Upper lobe of left lung (tissue), 6 donors: ENCODE measurements around the gene TAF1D. TPM values are rescaled to one million over a fixed set of nuclear protein-coding genes. Genes with fewer than 3 reads are reported as not detected.

Experiments
- ATAC-seq, 2 donors: fragments of 200-7000 bp; cut with Tn5 transposase; one replicate each; pipeline ENCODE4 v1.9.1; 2022; ENCODE audit warnings: mild to moderate bottlenecking in 2 of 2, moderate library complexity in 2 of 2; ENCODE audit not compliant: low FRiP score in 2 of 2
- DNase-seq, 2 donors: peaks; one replicate each; pipeline ENCODE4 v3.0.0-alpha.2; 2019 to 2020
- H3K27ac ChIP-seq, 4 donors: fragments of 200-600 bp; sonication (generic); one replicate each; pipeline ENCODE4 v1.5.1; 2016 to 2019
- H3K27me3 ChIP-seq, 4 donors: fragments of 200-600 bp; sonication (generic); one replicate each; pipeline ENCODE4 v1.5.1; 2017 to 2019
- H3K36me3 ChIP-seq, 4 donors: fragments of 200-600 bp; sonication (generic); one replicate each; pipeline ENCODE4 v1.5.1; 2016 to 2019
- H3K4me1 ChIP-seq, 4 donors: fragments of 200-600 bp; sonication (generic); one replicate each; pipeline ENCODE4 v1.5.1; 2018 to 2019
- H3K4me3 ChIP-seq, 4 donors: fragments of 200-600 bp; sonication (generic); one replicate each; pipeline ENCODE4 v1.5.1; 2017 to 2019; ENCODE audit warnings: mild to moderate bottlenecking in 2 of 4, moderate library complexity in 1 of 4
- H3K9me3 ChIP-seq, 4 donors: fragments of 200-600 bp; sonication (generic); one replicate each; pipeline ENCODE4 v1.5.1; 2018 to 2019
- EP300 ChIP-seq, 4 donors: sonication (generic); formaldehyde crosslinking; IDR thresholded peaks; one replicate each; pipeline ENCODE4 v1.5.1; 2017; ENCODE audit warnings: antibody characterized with exemption in 4 of 4, control low read depth in 2 of 4
- POLR2A ChIP-seq, 4 donors: fragments of 450-650 bp; IDR thresholded peaks; one replicate each; pipeline ENCODE4 v1.5.1; 2016 to 2017; ENCODE audit warnings: antibody characterized with exemption in 4 of 4, mild to moderate bottlenecking in 2 of 4
- POLR2AphosphoS5 ChIP-seq, 2 donors: sonication (generic); formaldehyde crosslinking; IDR thresholded peaks; one replicate each; pipeline ENCODE4 v1.5.1; 2017; ENCODE audit warnings: antibody characterized with exemption in 2 of 2
- WGBS, 2 donors: methylation state at CpG; one replicate each; pipeline ENCODE4 v1.1.5; 2017 to 2018; 5-methylcytosine and 5-hydroxymethylcytosine counted together
- total RNA-seq, 6 donors: library from RNA; depleted of rRNA in 4 of 6; stranded (reverse); fragments of >200 nt in 4 of 6; gene quantifications; one replicate each; pipeline versions ENCODE4 v1.1.0 to v1.2.1, GENCODE V29; 2016 to 2021
- TF ChIP-seq, protein P1 (sequence below), 6 experiments: fragments of 450-650 bp in 4 of 6; fragments of 200-600 bp in 2 of 6; sonication (generic) in 2 of 6; IDR thresholded peaks; one replicate each; pipeline ENCODE4 v1.5.1; 2016 to 2019; ENCODE audit warnings: antibody characterized with exemption in 6 of 6
- donor health status: DM: no; HTN: no; CAD: no; lungs with moderate emphysema.
- donor health status: DM: no; HTN: yes; CAD: no; lungs with severe emphysema.

Gene TAF1D
- total RNA-seq, 6 donors from 2014 or later: 70.5 to 195 (median 88.5) TPM

GRCh38 chr11:93743291-93743690 is 2.0 kb upstream of the TAF1D start:
- Histone ChIP-seq H3K9me3 (no peaks in the 10 kb centered on the region), H3K27ac (peak overlapping the region in 1 of 4 donors; percentile 96), H3K4me3 (no peak overlapping the region), H3K4me1 (peaks cover 24 to 49% (median 36%) of the 10 kb centered on the region in 4 donors), H3K36me3 (peaks cover 0 to 12% (median 4%) of the 10 kb centered on the region in 4 donors), H3K27me3 (no peaks in the 10 kb centered on the region)
- 93 to 94% methylated on average over 22 to 23 of the region's 23 CpGs for WGBS, 2 donors
- TF ChIP-seq POLR2AphosphoS5 (IDR thresholded peaks at IDR 0.05) (no peak), POLR2A (IDR thresholded peaks at IDR 0.05) (no peak), EP300 (IDR thresholded peaks at IDR 0.05) (no peak)
- TF ChIP-seq, protein P1, sequence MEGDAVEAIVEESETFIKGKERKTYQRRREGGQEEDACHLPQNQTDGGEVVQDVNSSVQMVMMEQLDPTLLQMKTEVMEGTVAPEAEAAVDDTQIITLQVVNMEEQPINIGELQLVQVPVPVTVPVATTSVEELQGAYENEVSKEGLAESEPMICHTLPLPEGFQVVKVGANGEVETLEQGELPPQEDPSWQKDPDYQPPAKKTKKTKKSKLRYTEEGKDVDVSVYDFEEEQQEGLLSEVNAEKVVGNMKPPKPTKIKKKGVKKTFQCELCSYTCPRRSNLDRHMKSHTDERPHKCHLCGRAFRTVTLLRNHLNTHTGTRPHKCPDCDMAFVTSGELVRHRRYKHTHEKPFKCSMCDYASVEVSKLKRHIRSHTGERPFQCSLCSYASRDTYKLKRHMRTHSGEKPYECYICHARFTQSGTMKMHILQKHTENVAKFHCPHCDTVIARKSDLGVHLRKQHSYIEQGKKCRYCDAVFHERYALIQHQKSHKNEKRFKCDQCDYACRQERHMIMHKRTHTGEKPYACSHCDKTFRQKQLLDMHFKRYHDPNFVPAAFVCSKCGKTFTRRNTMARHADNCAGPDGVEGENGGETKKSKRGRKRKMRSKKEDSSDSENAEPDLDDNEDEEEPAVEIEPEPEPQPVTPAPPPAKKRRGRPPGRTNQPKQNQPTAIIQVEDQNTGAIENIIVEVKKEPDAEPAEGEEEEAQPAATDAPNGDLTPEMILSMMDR (IDR thresholded peaks at IDR 0.05): no peak
- no peak for ATAC-seq
- peak in 1 of 2 donors; percentile 71 for DNase-seq

- Histone ChIP-seq H3K27ac (peak overlapping the region; percentile 91 to 96 (median 96)), H3K4me3 (peak overlapping the region; percentile 29 to 89 (median 79)), H3K27me3 (no peaks in the 10 kb centered on the region), H3K36me3 (peaks cover 0 to 26% (median 8%) of the 10 kb centered on the region in 4 donors), H3K9me3 (no peaks in the 10 kb centered on the region), H3K4me1 (peaks cover 31 to 61% (median 47%) of the 10 kb centered on the region in 4 donors)
- WGBS, 2 donors: 0 to 1% methylated on average over 5 to 8 of the region's 8 CpGs
- peak; percentile 50 to 87 for ATAC-seq
- peak in 1 of 2 donors; percentile 73 for DNase-seq
- TF ChIP-seq, protein P1 (IDR thresholded peaks at IDR 0.05): no peak
- TF ChIP-seq POLR2AphosphoS5 (IDR thresholded peaks at IDR 0.05): peak in 1 of 2 donors; percentile 41
Observed at GRCh38 chr11:93741882-93742226, 559 bp upstream of the TAF1D start.

GRCh38 chr11:93740730-93741093 is 583 bp downstream of the TAF1D start:
- no peaks in the 10 kb centered on the region for H3K9me3 ChIP-seq
- H3K4me1 ChIP-seq: peaks cover 31 to 68% (median 50%) of the 10 kb centered on the region in 4 donors
- TF ChIP-seq POLR2AphosphoS5 (IDR thresholded peaks at IDR 0.05) (no peak), POLR2A (IDR thresholded peaks at IDR 0.05) (no peak), EP300 (IDR thresholded peaks at IDR 0.05) (no peak)
- TF ChIP-seq, protein P1 (IDR thresholded peaks at IDR 0.05): no peak
- DNase-seq (peak in 1 of 2 donors; percentile 67), ATAC-seq (peak; percentile 79 to 87)
- peaks cover 9 to 37% (median 16%) of the 10 kb centered on the region in 4 donors for H3K36me3 ChIP-seq
- H3K27ac ChIP-seq: peak overlapping the region; percentile 91 to 96 (median 96)
- WGBS, 2 donors: 0 to 1% methylated on average over 16 to 20 of the region's 20 CpGs
- H3K27me3 ChIP-seq: no peaks in the 10 kb centered on the region
- H3K4me3 ChIP-seq: peak overlapping the region; percentile 67 to 89 (median 79)

GRCh38 chr11:93740031-93740729 is 1.1 kb downstream of the TAF1D start:
- Histone ChIP-seq H3K9me3 (no peaks in the 10 kb centered on the region), H3K27me3 (no peaks in the 10 kb centered on the region), H3K27ac (peak overlapping the region; percentile 44 to 96 (median 96)), H3K36me3 (peaks cover 14 to 42% (median 20%) of the 10 kb centered on the region in 4 donors), H3K4me1 (peaks cover 31 to 68% (median 49%) of the 10 kb centered on the region in 4 donors), H3K4me3 (peak overlapping the region; percentile 67 to 89 (median 79))
- WGBS, 2 donors: 2 to 12% methylated on average over 13 to 18 of the region's 18 CpGs
- peak in 1 of 2 donors; percentile 36 for DNase-seq
- peak in 1 of 4 donors; percentile 25 for TF ChIP-seq POLR2A (IDR thresholded peaks at IDR 0.05)
- TF ChIP-seq, protein P1 (IDR thresholded peaks at IDR 0.05): no peak
- peak in 1 of 2 donors; percentile 3 for ATAC-seq
